CD4-positive, alpha-beta T cell treated with Interferon alpha-2 for 1 hour (primary cell): ENCODE results near the gene KLF13.

Source experiments
- DNase-seq, 2 donors: peaks; one replicate each; pipeline ENCODE4 v3.0.0-alpha.2; 2020 to 2022

The KLF13 gene

GRCh38 chr15:31300981-31301672, 25.5 kb upstream of the KLF13 start:
- DNase-seq = no peak

GRCh38 chr15:31301673-31301990, 25.0 kb upstream of the KLF13 start:
- DNase-seq = no peak

- no peak for DNase-seq
Measured at GRCh38 chr15:31302029-31302657, 24.5 kb upstream of the KLF13 start.

GRCh38 chr15:31302778-31303725, 23.6 kb upstream of the KLF13 start:
- peak in 1 of 2 donors; percentile 24 for DNase-seq

GRCh38 chr15:31303726-31304648, 22.6 kb upstream of the KLF13 start:
- DNase-seq = no peak

GRCh38 chr15:31304751-31305365, 21.8 kb upstream of the KLF13 start:
- no peak for DNase-seq

GRCh38 chr15:31305375-31305774, 21.3 kb upstream of the KLF13 start:
- no peak for DNase-seq

GRCh38 chr15:31305796-31306425, 20.7 kb upstream of the KLF13 start:
- no peak for DNase-seq

GRCh38 chr15:31306426-31307269, 20.0 kb upstream of the KLF13 start:
- no peak for DNase-seq

GRCh38 chr15:31307270-31308184, 19.1 kb upstream of the KLF13 start:
- DNase-seq = no peak

- DNase-seq = no peak
Measured at GRCh38 chr15:31308185-31308639, 18.4 kb upstream of the KLF13 start.

GRCh38 chr15:31309893-31310606, 16.6 kb upstream of the KLF13 start:
- DNase-seq = no peak

GRCh38 chr15:31311735-31312619, 14.7 kb upstream of the KLF13 start:
- no peak for DNase-seq

- DNase-seq = no peak
Measured at GRCh38 chr15:31313223-31313622, 13.4 kb upstream of the KLF13 start.

GRCh38 chr15:31314380-31314779, 12.3 kb upstream of the KLF13 start:
- no peak for DNase-seq

- DNase-seq = no peak
Measured at GRCh38 chr15:31316135-31316795, 10.4 kb upstream of the KLF13 start.

- DNase-seq = no peak
Measured at GRCh38 chr15:31317017-31317416, 9.6 kb upstream of the KLF13 start.
